Measurements from ENCODE around the gene LCOR. TPM values are rescaled to one million over a fixed set of nuclear protein-coding genes. Genes with fewer than 3 reads are reported as not detected.
A peak's percentile ranks its signal among the peaks of the same experiment; 100 is the strongest.
"Not testable (repeated sequence)": the region's sequence is repeated elsewhere in the genome, so short reads cannot be mapped to it uniquely, and the experiment has no call there.

Gene LCOR
- total RNA-seq, 1 experiment from 2014 or later: 10.5 TPM

- intact Hi-C loops (cut with micrococcal nuclease): no loop called here
- Histone ChIP-seq H2AFZ (ENCODE audit: low read length) (no peak overlapping the region), H3F3A (ENCODE audit: low read length, unreplicated experiment) (no peaks in the 10 kb centered on the region), H3K9me3 (ENCODE audit: low read length) (no peaks in the 10 kb centered on the region), H3K4me1 (ENCODE audit: insufficient read depth, low read length) (no peaks in the 10 kb centered on the region), H3K9me2 (replicated peaks; ENCODE audit: low read length) (no peaks in the 10 kb centered on the region), H3K4me3 (ENCODE audit: low read length) (no peak overlapping the region), H3K79me2 (ENCODE audit: low read length) (no peaks in the 10 kb centered on the region), H3K4me2 (ENCODE audit: low read length) (no peak overlapping the region), H4K20me1 (ENCODE audit: low read length) (no peaks in the 10 kb centered on the region), H3K27me3 (ENCODE audit: low read length) (no peaks in the 10 kb centered on the region), H3K27ac (ENCODE audit: low read length) (no peak overlapping the region), H3K36me3 (ENCODE audit: low read depth, low read length) (no peaks in the 10 kb centered on the region), H3K9ac (ENCODE audit: low read length) (no peak overlapping the region)
- POLR2A ChIA-PET (ENCODE audit: unreplicated experiment): no interaction called here
- ATAC-seq: no peak
- BruUV-seq (replicated peaks): no TSS peak
- CTCF ChIA-PET: no interaction called here
- no peak for TF ChIP-seq EZH2 (IDR thresholded peaks at IDR 0.05; ENCODE audit: low read length, unreplicated experiment)
- no peak for TF ChIP-seq EZH2phosphoT487 (IDR thresholded peaks at IDR 0.05; ENCODE audit: borderline replicate concordance, low read length)
- no peak for DNase-seq
These were observed 34.6 kb upstream of the LCOR start for GRCh38 chr10:96797485-96797884.

GRCh38 chr10:96803288-96803664 is 28.8 kb upstream of the LCOR start:
- Histone ChIP-seq H4K20me1 (ENCODE audit: low read length) (no peaks in the 10 kb centered on the region), H3K4me1 (ENCODE audit: insufficient read depth, low read length) (no peaks in the 10 kb centered on the region), H3K36me3 (ENCODE audit: low read depth, low read length) (no peaks in the 10 kb centered on the region), H3K4me3 (ENCODE audit: low read length) (no peak overlapping the region), H3K27me3 (ENCODE audit: low read length) (no peaks in the 10 kb centered on the region), H3K9me3 (ENCODE audit: low read length) (no peaks in the 10 kb centered on the region), H3K4me2 (ENCODE audit: low read length) (no peak overlapping the region), H3K9me2 (replicated peaks; ENCODE audit: low read length) (no peaks in the 10 kb centered on the region), H3K79me2 (ENCODE audit: low read length) (no peaks in the 10 kb centered on the region), H3K9ac (ENCODE audit: low read length) (no peak overlapping the region), H2AFZ (ENCODE audit: low read length) (no peak overlapping the region), H3K27ac (ENCODE audit: low read length) (no peak overlapping the region), H3F3A (ENCODE audit: low read length, unreplicated experiment) (no peaks in the 10 kb centered on the region)
- ATAC-seq: no peak
- intact Hi-C loops (cut with micrococcal nuclease): no loop called here
- POLR2A ChIA-PET (ENCODE audit: unreplicated experiment): no interaction called here
- DNase-seq: no peak
- BruUV-seq (replicated peaks): no TSS peak
- TF ChIP-seq EZH2phosphoT487 (IDR thresholded peaks at IDR 0.05; ENCODE audit: borderline replicate concordance, low read length) (no peak), EZH2 (IDR thresholded peaks at IDR 0.05; ENCODE audit: low read length, unreplicated experiment) (no peak), CTCF (conservative IDR thresholded peaks at IDR 0.05; ENCODE audit: low read depth, low read length) (no peak)
- CTCF ChIA-PET: no interaction called here

GRCh38 chr10:96814264-96814663 is 17.8 kb upstream of the LCOR start:
- no peak overlapping the region for H2AFZ ChIP-seq (ENCODE audit: low read length)
- H3K27me3 ChIP-seq (ENCODE audit: low read length): no peaks in the 10 kb centered on the region
- no peak overlapping the region for H3K4me2 ChIP-seq (ENCODE audit: low read length)
- no peaks in the 10 kb centered on the region for H3K36me3 ChIP-seq (ENCODE audit: low read depth, low read length)
- CTCF ChIA-PET: no interaction called here
- no TSS peak for BruUV-seq (replicated peaks)
- H3K9me3 ChIP-seq (ENCODE audit: low read length): no peaks in the 10 kb centered on the region
- H3K4me1 ChIP-seq (ENCODE audit: insufficient read depth, low read length): no peaks in the 10 kb centered on the region
- DNase-seq (peak; percentile 60), ATAC-seq (no peak)
- H3K9ac ChIP-seq (ENCODE audit: low read length): no peak overlapping the region
- H3K27ac ChIP-seq (ENCODE audit: low read length): no peak overlapping the region
- POLR2A ChIA-PET (ENCODE audit: unreplicated experiment): no interaction called here
- H3K79me2 ChIP-seq (ENCODE audit: low read length): no peaks in the 10 kb centered on the region
- H3F3A ChIP-seq (ENCODE audit: low read length, unreplicated experiment): no peaks in the 10 kb centered on the region
- no peak overlapping the region for H3K4me3 ChIP-seq (ENCODE audit: low read length)
- TF ChIP-seq EZH2phosphoT487 (IDR thresholded peaks at IDR 0.05; ENCODE audit: borderline replicate concordance, low read length): no peak
- no peak for TF ChIP-seq CTCF (conservative IDR thresholded peaks at IDR 0.05; ENCODE audit: low read depth, low read length)
- intact Hi-C loops (cut with micrococcal nuclease): no loop called here
- no peaks in the 10 kb centered on the region for H3K9me2 ChIP-seq (replicated peaks; ENCODE audit: low read length)
- H4K20me1 ChIP-seq (ENCODE audit: low read length): no peaks in the 10 kb centered on the region

GRCh38 chr10:96818971-96819370 is 13.1 kb upstream of the LCOR start:
- DNase-seq; H3K36me3 ChIP-seq (ENCODE audit: low read depth, low read length); H3K4me1 ChIP-seq (ENCODE audit: insufficient read depth, low read length); H3K4me3 ChIP-seq (ENCODE audit: low read length); POLR2A ChIA-PET (ENCODE audit: unreplicated experiment); H4K20me1 ChIP-seq (ENCODE audit: low read length); H3K9me3 ChIP-seq (ENCODE audit: low read length); H3K79me2 ChIP-seq (ENCODE audit: low read length); BruUV-seq (replicated peaks); CTCF ChIA-PET; H3K9me2 ChIP-seq (replicated peaks; ENCODE audit: low read length); H2AFZ ChIP-seq (ENCODE audit: low read length); H3K27me3 ChIP-seq (ENCODE audit: low read length); intact Hi-C loops (cut with micrococcal nuclease); H3F3A ChIP-seq (ENCODE audit: low read length, unreplicated experiment); H3K4me2 ChIP-seq (ENCODE audit: low read length); ATAC-seq; H3K27ac ChIP-seq (ENCODE audit: low read length); H3K9ac ChIP-seq (ENCODE audit: low read length): not testable (repeated sequence)

Measured in PC-3 (cell line).